GM21390 (cell line): ENCODE measurements around the gene NAA80.
"Not testable (repeated sequence)": the region's sequence is repeated elsewhere in the genome, so short reads cannot be mapped to it uniquely, and the experiment has no call there.

Experiments
- ATAC-seq: cut with Tn5 transposase; IDR thresholded peaks from one replicate; pipeline ENCODE4 v1.9.1; 2021; ENCODE audit not compliant: unreplicated experiment

Gene NAA80

DNA sequence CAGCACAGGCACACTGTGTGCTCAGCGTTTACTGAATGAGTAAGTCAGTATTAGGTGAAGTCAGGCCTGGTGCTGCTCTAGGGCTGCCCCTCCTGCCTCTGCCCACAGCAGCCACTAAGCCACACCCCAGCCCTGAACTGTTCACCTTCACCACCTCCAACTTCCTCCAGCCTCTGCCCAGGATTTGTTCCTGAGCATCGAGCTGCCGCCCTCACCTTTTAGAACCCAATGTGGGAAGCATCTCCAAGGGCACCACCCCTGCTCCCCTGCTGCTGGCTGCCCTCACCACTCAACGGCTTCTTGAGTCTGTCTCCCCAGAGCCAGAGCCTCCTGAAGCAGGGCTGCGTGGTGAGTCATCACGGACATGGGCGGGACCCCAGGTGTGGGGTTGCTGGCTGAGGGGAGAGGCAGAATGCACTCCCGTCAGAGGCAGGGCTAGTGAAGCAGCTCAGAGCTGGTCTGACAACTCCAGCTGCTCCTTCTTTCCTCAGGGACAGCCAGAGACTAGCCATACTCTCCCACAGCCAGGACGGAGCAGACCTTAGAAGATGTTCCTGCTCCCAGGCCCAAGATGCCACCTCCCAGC is 17.5 kb upstream of the NAA80 start:
- ATAC-seq: no peak

DNA sequence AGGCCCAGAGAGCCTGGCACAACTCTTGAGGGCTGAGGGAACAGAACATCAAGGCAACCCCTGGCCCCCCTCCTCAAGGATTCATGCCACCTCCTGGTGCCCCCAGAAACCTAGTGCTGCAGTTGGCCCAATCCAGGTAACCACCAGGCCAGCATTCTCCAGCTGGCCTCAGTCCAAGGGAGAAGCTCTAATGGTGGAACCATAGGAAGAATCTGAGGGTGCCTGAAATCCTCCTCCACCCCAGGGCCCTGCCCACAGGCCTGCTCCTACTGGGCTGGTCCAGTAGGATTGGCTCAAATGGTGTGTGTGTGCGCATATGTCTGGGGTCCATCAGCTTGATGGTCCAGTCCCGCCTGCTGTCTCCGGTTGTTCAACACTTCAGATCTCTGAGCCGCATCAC is 15.6 kb upstream of the NAA80 start:
- ATAC-seq: no peak

DNA sequence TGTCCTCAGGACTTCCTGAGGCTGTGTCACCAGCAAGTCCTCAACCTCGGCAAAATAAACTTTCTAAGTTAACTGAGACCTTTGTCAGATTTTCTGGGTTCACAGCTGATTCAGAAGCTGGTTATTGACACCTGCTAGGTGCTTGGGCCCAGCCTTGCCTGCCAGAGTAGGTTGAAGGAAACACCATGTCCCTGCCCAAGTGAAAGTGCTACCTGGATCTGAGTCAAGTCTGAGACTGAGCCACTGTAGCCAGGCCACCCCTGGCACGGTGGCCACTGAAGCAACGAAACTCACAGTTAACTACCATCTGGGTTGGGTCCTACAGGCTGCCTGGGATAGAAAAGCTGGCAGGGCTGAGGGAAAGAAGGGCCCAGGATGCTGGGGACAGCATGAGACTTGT is 15.1 kb upstream of the NAA80 start:
- ATAC-seq: no peak

DNA sequence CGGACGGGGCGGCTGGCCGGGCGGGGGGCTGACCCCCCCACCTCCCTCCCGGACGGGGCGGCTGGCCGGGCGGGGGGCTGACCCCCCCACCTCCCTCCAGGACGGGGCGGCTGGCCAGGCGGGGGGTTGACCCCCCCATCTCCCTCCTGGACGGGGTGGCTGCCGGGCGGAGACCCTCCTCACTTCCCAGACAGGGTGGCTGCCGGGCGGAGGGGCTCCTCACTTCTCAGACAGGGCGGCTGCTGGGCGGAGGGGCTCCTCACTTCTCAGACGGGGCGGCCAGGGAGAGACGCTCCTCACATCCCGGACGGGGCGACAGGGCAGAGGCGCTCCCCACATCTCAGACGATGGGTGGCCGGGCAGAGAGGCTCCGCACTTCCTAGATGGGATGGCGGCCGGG is 12.8 kb upstream of the NAA80 start:
- ATAC-seq: not testable (repeated sequence)

GRCh38 chr3:50304601-50305000 is 5.4 kb upstream of the NAA80 start:
- no peak for ATAC-seq

GRCh38 chr3:50303013-50303815 is 4.0 kb upstream of the NAA80 start, which contains the start of gene HYAL1:
Gene HYAL1 (minus strand): TSS chr3:50303574. CDS start chr3:50302956, 618 bp downstream.
- ATAC-seq: no peak

- ATAC-seq: no peak
Observed at GRCh38 chr3:50302095-50303012, 3.1 kb upstream of the NAA80 start.

- ATAC-seq: no peak
Observed at GRCh38 chr3:50300681-50301254, 1.6 kb upstream of the NAA80 start.

DNA sequence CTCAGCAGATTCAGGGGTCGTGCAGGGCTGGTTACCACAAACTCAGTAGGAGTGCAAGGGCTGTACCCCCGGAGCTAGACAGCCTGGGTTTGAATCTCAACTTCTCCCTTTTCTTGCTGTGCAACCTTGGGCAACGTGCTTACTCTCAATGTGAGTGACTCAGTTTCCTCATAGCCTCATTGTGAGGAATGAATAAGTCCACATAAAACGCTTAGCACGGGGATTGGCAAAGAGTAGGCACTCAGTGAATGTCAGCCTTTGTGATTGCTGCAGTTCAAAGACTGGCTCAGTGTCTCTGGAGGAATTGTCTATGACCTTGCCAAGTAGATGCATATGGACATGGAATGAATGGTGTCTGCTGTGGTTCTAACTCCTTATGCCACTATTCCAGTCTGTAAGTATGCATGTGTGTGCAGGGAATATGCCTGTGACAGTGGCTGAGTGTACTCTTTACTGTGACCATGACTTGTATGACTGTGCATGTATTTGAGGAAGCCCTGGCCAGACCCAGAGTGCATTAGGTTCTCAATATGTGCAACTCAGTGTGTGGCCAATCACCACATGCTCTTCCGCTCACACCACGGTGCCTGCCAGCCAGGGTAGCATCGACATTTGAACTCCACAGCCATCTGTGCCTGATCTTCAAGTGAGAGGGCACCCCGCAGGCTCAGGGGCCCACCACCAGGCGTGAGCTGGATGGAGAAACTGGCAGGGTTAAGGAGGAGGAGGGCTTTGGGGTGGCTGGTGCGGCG is 900 bp upstream of the NAA80 start:
- ATAC-seq: no peak

GRCh38 chr3:50299638-50299928 is 378 bp upstream of the NAA80 start:
- no peak for ATAC-seq

- ATAC-seq: no peak
Observed at GRCh38 chr3:50297896-50298725, 1.1 kb downstream of the NAA80 start.

DNA sequence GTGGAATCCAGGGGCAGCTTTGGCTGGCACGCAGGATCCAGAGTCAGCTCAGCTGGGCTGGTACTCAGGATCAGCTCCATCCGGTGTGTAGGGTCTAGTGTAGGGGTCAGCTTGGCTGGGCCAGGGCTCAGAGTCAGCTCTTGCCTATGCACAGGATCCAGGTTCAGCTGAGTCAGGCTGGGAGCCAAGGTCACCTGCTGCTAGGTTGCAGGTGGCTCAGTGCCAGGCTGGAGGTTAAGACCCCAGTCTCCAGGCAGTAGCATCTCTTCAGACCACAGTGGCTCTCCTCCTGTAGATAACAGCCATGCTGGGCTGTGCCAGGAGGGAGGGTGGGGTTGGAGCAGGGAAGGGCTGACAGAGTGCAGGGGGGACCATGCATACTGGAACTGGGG is 1.8 kb downstream of the NAA80 start:
- no peak for ATAC-seq

- ATAC-seq: no peak
Observed at GRCh38 chr3:50296721-50297383, 2.4 kb downstream of the NAA80 start.

GRCh38 chr3:50295553-50296431 is 3.4 kb downstream of the NAA80 start:
- no peak for ATAC-seq

GRCh38 chr3:50294492-50295403 is 4.5 kb downstream of the NAA80 start:
- ATAC-seq: no peak

DNA sequence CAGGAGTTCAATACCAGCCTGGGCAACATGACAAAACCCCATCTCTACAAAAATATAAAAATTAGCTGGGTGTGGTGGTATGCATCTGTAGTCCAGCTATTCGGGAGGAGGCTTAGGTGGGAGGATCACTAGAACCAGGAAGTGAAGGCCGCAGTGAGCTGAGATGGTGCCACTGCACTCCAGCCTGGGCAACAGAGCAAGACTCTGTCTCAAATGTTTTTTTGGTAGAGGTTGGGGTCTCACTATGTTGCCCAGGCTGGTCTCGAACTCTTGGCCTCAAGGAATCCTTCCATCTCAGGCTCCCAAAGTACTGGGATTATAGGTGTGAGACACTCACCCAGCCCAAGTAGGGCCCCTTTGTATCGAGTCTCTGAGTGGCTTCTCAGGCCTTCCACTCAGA is 5.1 kb downstream of the NAA80 start:
- ATAC-seq: no peak

GRCh38 chr3:50293079-50293801 is 6.0 kb downstream of the NAA80 start:
- ATAC-seq: no peak
